ENCODE results near the gene PHYKPL.

PHYKPL gene

DNA sequence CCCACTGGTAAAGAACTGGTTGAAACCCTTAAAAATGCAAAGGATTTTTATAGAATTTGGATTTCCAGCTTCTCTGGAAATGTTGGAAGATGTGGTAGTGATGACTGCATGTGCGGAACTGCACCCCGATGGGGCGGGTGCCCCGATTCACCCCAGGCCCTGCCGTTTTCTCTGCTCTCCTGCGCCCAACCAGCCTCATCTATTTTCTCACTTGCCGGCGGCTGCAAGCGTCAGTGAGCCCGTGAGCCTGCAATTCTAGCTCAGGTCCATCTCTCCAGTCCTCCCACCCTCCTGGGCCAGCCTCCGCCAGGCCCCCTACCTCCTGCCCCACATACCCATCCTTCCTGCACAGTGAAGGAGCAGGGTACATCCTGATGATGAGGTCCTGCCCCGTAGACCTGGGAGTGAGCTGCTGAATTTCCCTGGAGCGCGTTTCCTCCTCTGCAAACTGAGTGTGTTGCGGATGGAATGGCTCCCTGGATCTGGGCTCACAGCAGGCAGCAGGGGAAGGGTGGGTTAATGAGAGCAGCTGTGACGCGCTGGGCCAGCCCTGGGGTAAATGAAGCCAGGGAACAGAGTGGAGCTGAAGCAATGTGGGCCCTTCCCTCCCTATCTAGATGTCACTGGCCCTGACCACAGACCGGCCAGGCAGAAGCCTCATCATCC, 45.9 kb upstream of the PHYKPL start:
- Histone ChIP-seq H3K9ac (ENCODE audit: low read depth, low read length) (no peak overlapping the region), H4K20me1 (ENCODE audit: insufficient read depth, low read length) (no peaks in the 10 kb centered on the region; the same call in 1 of the 2 replicates), H2AFZ (ENCODE audit: low read depth, low read length) (no peak overlapping the region), H3K27ac (ENCODE audit: low read length) (no peak overlapping the region), H3K4me2 (ENCODE audit: insufficient read depth, low read length) (no peak overlapping the region), H3K4me3 (ENCODE audit: low read depth in 1 of 2, low read length in 2 of 2) (no peak overlapping the region), H3K79me2 (ENCODE audit: insufficient read depth, low read length) (no peaks in the 10 kb centered on the region), H3K4me1 (ENCODE audit: insufficient read depth, low read length) (0 out of 2 replicates have a peak, but pooled peaks cover 3% of the 10 kb centered on the region), H3K36me3 (ENCODE audit: insufficient read depth, low read length) (no peaks in the 10 kb centered on the region), H3K9me3 (ENCODE audit: insufficient read depth, low read length, severe bottlenecking) (no peaks in the 10 kb centered on the region), H3K27me3 (ENCODE audit: insufficient read depth, low read length, poor library complexity) (no peaks in the 10 kb centered on the region)
- no peak for TF ChIP-seq EZH2 (IDR thresholded peaks at IDR 0.05; ENCODE audit: borderline replicate concordance, low read depth, low read length, severe bottlenecking)
- DNase-seq (no peak), ATAC-seq (ENCODE audit: insufficient read depth, low read depth) (no peak)

DNA sequence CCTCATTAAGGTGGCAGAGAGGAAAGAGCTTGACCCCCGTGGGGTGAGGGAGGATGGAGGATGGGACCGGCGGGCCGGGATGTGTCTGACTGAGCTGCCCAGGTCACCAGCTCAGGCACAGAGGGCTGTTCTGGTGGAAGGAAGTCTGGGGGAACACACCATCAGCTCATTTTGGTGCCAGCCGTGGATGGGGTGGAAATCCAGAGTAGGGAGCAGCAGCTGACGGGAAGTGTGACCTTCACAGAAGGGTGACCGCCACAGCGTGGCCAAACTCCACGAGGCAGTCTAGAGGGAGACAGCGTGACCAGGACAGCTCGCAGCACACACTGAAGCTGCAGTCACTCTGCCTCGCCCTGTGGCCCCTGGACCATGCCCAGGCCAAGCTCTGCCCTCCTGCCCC, 45.3 kb upstream of the PHYKPL start:
- H2AFZ ChIP-seq (ENCODE audit: low read depth, low read length) = no peak overlapping the region
- DNase-seq = no peak
- no peak for ATAC-seq (ENCODE audit: insufficient read depth, low read depth)
- H3K36me3 ChIP-seq (ENCODE audit: insufficient read depth, low read length) = no peaks in the 10 kb centered on the region
- no peaks in the 10 kb centered on the region for H3K9me3 ChIP-seq (ENCODE audit: insufficient read depth, low read length, severe bottlenecking)
- no peak for TF ChIP-seq EZH2 (IDR thresholded peaks at IDR 0.05; ENCODE audit: borderline replicate concordance, low read depth, low read length, severe bottlenecking)
- TF ChIP-seq, protein P1, sequence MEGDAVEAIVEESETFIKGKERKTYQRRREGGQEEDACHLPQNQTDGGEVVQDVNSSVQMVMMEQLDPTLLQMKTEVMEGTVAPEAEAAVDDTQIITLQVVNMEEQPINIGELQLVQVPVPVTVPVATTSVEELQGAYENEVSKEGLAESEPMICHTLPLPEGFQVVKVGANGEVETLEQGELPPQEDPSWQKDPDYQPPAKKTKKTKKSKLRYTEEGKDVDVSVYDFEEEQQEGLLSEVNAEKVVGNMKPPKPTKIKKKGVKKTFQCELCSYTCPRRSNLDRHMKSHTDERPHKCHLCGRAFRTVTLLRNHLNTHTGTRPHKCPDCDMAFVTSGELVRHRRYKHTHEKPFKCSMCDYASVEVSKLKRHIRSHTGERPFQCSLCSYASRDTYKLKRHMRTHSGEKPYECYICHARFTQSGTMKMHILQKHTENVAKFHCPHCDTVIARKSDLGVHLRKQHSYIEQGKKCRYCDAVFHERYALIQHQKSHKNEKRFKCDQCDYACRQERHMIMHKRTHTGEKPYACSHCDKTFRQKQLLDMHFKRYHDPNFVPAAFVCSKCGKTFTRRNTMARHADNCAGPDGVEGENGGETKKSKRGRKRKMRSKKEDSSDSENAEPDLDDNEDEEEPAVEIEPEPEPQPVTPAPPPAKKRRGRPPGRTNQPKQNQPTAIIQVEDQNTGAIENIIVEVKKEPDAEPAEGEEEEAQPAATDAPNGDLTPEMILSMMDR (IDR thresholded peaks at IDR 0.05; ENCODE audit: borderline replicate concordance, extremely low read depth, low read length, poor library complexity, severe bottlenecking) = no peak
- no peak overlapping the region for H3K9ac ChIP-seq (ENCODE audit: low read depth, low read length)
- no peak overlapping the region for H3K4me2 ChIP-seq (ENCODE audit: insufficient read depth, low read length)
- H4K20me1 ChIP-seq (ENCODE audit: insufficient read depth, low read length) = no peaks in the 10 kb centered on the region; the same call in 1 of the 2 replicates
- H3K79me2 ChIP-seq (ENCODE audit: insufficient read depth, low read length) = no peaks in the 10 kb centered on the region
- 0 out of 2 replicates have a peak, but pooled peaks cover 3% of the 10 kb centered on the region for H3K4me1 ChIP-seq (ENCODE audit: insufficient read depth, low read length)
- H3K4me3 ChIP-seq (ENCODE audit: low read depth in 1 of 2, low read length in 2 of 2) = no peak overlapping the region
- H3K27me3 ChIP-seq (ENCODE audit: insufficient read depth, low read length, poor library complexity) = no peaks in the 10 kb centered on the region
- no peak overlapping the region for H3K27ac ChIP-seq (ENCODE audit: low read length)

DNA sequence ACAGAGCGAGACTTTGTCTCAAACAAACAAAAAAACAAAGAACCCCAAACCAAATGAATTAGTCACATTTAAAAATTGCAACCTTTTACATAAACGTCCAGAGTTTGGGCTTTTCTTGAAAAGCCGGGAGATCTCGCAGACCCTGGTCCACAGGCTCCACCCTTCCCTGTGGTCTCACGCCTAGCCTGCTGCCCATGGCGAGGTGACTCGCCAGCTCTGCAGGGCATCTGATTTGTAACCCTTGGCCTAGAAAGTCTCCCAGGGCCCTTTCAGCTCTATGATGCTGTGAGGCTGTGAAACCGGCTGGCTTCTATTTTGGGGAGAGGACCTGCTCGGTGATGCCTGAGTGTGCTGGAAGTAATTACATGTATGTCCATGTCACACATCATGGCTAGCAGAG, 44.7 kb upstream of the PHYKPL start:
- Histone ChIP-seq H3K4me3 (ENCODE audit: low read depth in 1 of 2, low read length in 2 of 2) (no peak overlapping the region), H3K79me2 (ENCODE audit: insufficient read depth, low read length) (no peaks in the 10 kb centered on the region), H3K4me2 (ENCODE audit: insufficient read depth, low read length) (no peak overlapping the region), H3K27me3 (ENCODE audit: insufficient read depth, low read length, poor library complexity) (no peaks in the 10 kb centered on the region), H4K20me1 (ENCODE audit: insufficient read depth, low read length) (no peaks in the 10 kb centered on the region; the same call in 1 of the 2 replicates), H3K4me1 (ENCODE audit: insufficient read depth, low read length) (0 out of 2 replicates have a peak, but pooled peaks cover 3% of the 10 kb centered on the region), H3K36me3 (ENCODE audit: insufficient read depth, low read length) (no peaks in the 10 kb centered on the region), H3K27ac (ENCODE audit: low read length) (no peak overlapping the region), H3K9ac (ENCODE audit: low read depth, low read length) (no peak overlapping the region), H3K9me3 (ENCODE audit: insufficient read depth, low read length, severe bottlenecking) (no peaks in the 10 kb centered on the region), H2AFZ (ENCODE audit: low read depth, low read length) (no peak overlapping the region)
- TF ChIP-seq EZH2 (IDR thresholded peaks at IDR 0.05; ENCODE audit: borderline replicate concordance, low read depth, low read length, severe bottlenecking) = no peak
- TF ChIP-seq, protein P1 (IDR thresholded peaks at IDR 0.05; ENCODE audit: borderline replicate concordance, extremely low read depth, low read length, poor library complexity, severe bottlenecking) = no peak
- ATAC-seq (ENCODE audit: insufficient read depth, low read depth) (no peak), DNase-seq (no peak)

DNA sequence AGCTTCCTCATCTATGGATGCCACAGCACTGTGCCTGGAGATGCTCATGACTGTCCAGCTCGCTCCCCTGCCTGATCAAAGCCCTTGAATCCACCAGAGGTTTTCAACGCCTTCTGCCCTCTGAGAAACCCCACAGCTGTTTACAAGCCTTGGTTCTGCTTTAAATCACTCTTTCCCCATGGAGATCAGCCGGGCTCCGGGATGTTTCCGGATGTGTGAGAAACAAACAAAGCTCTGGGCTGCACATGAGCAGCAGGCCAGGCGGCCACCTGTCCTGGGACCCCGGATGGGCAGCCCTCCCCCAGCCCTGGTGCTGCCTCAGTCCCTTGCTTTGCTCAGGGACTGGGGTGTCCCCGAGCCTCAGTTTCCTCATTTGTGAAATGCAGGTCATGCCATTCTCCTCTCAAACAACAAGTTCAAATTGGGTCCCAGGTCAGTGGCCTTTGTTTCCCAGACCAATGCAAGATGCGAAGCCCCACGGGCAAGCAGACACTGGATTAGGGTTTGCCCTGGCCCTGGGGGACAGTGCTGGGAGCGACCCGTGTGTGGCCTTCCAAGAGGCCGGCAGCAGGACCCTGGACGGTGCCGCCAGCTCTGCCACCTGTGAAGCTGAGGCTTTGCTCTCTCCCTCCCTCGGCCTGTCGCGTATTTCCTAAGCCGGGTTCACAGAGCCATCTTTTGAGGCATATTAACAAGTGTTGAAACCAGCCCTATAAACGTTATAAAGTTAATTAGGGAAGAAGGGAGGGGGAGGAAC, 42.4 kb upstream of the PHYKPL start:
- no peaks in the 10 kb centered on the region for H3K36me3 ChIP-seq (ENCODE audit: insufficient read depth, low read length)
- H4K20me1 ChIP-seq (ENCODE audit: insufficient read depth, low read length) = no peaks in the 10 kb centered on the region; the same call in 1 of the 2 replicates
- H3K27ac ChIP-seq (ENCODE audit: low read length) = no peak overlapping the region
- H3K79me2 ChIP-seq (ENCODE audit: insufficient read depth, low read length) = no peaks in the 10 kb centered on the region
- H3K9me3 ChIP-seq (ENCODE audit: insufficient read depth, low read length, severe bottlenecking) = no peaks in the 10 kb centered on the region
- H3K4me2 ChIP-seq (ENCODE audit: insufficient read depth, low read length) = no peak overlapping the region
- H3K4me1 ChIP-seq (ENCODE audit: insufficient read depth, low read length) = 0 out of 2 replicates have a peak, but pooled peaks cover under 1% of the 10 kb centered on the region
- H3K27me3 ChIP-seq (ENCODE audit: insufficient read depth, low read length, poor library complexity) = no peaks in the 10 kb centered on the region
- TF ChIP-seq, protein P1 (IDR thresholded peaks at IDR 0.05; ENCODE audit: borderline replicate concordance, extremely low read depth, low read length, poor library complexity, severe bottlenecking) = no peak
- TF ChIP-seq EZH2 (IDR thresholded peaks at IDR 0.05; ENCODE audit: borderline replicate concordance, low read depth, low read length, severe bottlenecking) = no peak
- no peak for ATAC-seq (ENCODE audit: insufficient read depth, low read depth)
- H3K9ac ChIP-seq (ENCODE audit: low read depth, low read length) = no peak overlapping the region
- no peak for DNase-seq
- no peak overlapping the region for H2AFZ ChIP-seq (ENCODE audit: low read depth, low read length)
- H3K4me3 ChIP-seq (ENCODE audit: low read depth in 1 of 2, low read length in 2 of 2) = no peak overlapping the region
